ENCODE measurements around the gene SPHK1. TPM values are rescaled to one million over a fixed set of nuclear protein-coding genes. Genes with fewer than 3 reads are reported as not detected.

The SPHK1 gene
- total and polyA plus RNA-seq, 7 donors = 5.4 to 9.7 (median 7.6) TPM

GRCh38 chr17:76395980-76396379 lies 11.6 kb downstream of the SPHK1 start:
- Histone ChIP-seq H3K4me1 (peaks cover 0 to 4% (median 4%) of the 10 kb centered on the region in 4 donors), H3K9me3 (no peaks in the 10 kb centered on the region), H3K27me3 (no peaks in the 10 kb centered on the region), H3K36me3 (peaks cover 22 to 89% (median 48%) of the 10 kb centered on the region in 4 donors), H3K27ac (no peak overlapping the region), H3K4me3 (no peak overlapping the region)
- DNase-seq = no peak
- WGBS, 2 donors = 92 to 97% methylated on average over 15 of the region's 15 CpGs
- intact Hi-C loops (cut with DNase I) = no loop called here
- no peak for TF ChIP-seq POLR2A (IDR thresholded peaks at IDR 0.05)
- no peak for TF ChIP-seq CTCF (IDR thresholded peaks at IDR 0.05)
- TF ChIP-seq POLR2AphosphoS5 (IDR thresholded peaks at IDR 0.05) = no peak
- TF ChIP-seq EP300 (IDR thresholded peaks at IDR 0.05) = no peak

GRCh38 chr17:76397184-76397583 lies 12.8 kb downstream of the SPHK1 start:
- Histone ChIP-seq H3K27ac (no peak overlapping the region), H3K4me1 (peaks cover 0 to 4% (median 4%) of the 10 kb centered on the region in 4 donors), H3K9me3 (no peaks in the 10 kb centered on the region), H3K4me3 (no peak overlapping the region), H3K27me3 (no peaks in the 10 kb centered on the region), H3K36me3 (peaks cover 22 to 89% (median 48%) of the 10 kb centered on the region in 4 donors)
- no peak for DNase-seq
- WGBS, 2 donors = 87 to 94% methylated on average over 8 of the region's 8 CpGs
- TF ChIP-seq POLR2A (IDR thresholded peaks at IDR 0.05) = no peak
- no peak for TF ChIP-seq POLR2AphosphoS5 (IDR thresholded peaks at IDR 0.05)
- TF ChIP-seq CTCF (IDR thresholded peaks at IDR 0.05) = no peak
- no peak for TF ChIP-seq EP300 (IDR thresholded peaks at IDR 0.05)
- intact Hi-C loops (cut with DNase I) = no loop called here

GRCh38 chr17:76397687-76398522 lies 13.5 kb downstream of the SPHK1 start:
- Histone ChIP-seq H3K27ac (no peak overlapping the region), H3K4me3 (no peak overlapping the region), H3K9me3 (no peaks in the 10 kb centered on the region), H3K36me3 (peaks cover 22 to 96% (median 55%) of the 10 kb centered on the region in 4 donors), H3K27me3 (no peaks in the 10 kb centered on the region), H3K4me1 (peaks cover 0 to 4% (median 4%) of the 10 kb centered on the region in 4 donors)
- TF ChIP-seq EP300 (IDR thresholded peaks at IDR 0.05) = no peak
- TF ChIP-seq CTCF (IDR thresholded peaks at IDR 0.05) = peak; percentile 94 to 97 (median 94)
- WGBS, 2 donors = 50 to 63% methylated on average over 16 of the region's 16 CpGs
- peak; percentile 93 for DNase-seq
- intact Hi-C loops (cut with DNase I) = loop anchor here (1.0 kb wide), 1 partner anchor 94 kb away; no protein-coding TSS in a partner anchor

GRCh38 chr17:76398523-76399174 lies 14.2 kb downstream of the SPHK1 start:
- WGBS, 2 donors = 87 to 89% methylated on average over 20 of the region's 20 CpGs
- DNase-seq = no peak
- Histone ChIP-seq H3K4me3 (no peak overlapping the region), H3K27me3 (no peaks in the 10 kb centered on the region), H3K36me3 (peaks cover 22 to 99% (median 57%) of the 10 kb centered on the region in 4 donors), H3K9me3 (no peaks in the 10 kb centered on the region), H3K4me1 (peaks cover 0 to 4% (median 4%) of the 10 kb centered on the region in 4 donors), H3K27ac (no peak overlapping the region)
- TF ChIP-seq EP300 (IDR thresholded peaks at IDR 0.05) (no peak), CTCF (IDR thresholded peaks at IDR 0.05) (no peak), POLR2AphosphoS5 (IDR thresholded peaks at IDR 0.05) (no peak), POLR2A (IDR thresholded peaks at IDR 0.05) (no peak)
- intact Hi-C loops (cut with DNase I) = loop anchor here (1.0 kb wide), 1 partner anchor 94 kb away; no protein-coding TSS in a partner anchor

All from sigmoid colon (tissue), 7 donors.